GM19328 (cell line): Measurements from ENCODE around the gene ZNF343.
A peak's percentile ranks its signal among the peaks of the same experiment; 100 is the strongest.
"Not testable (repeated sequence)": the region's sequence is repeated elsewhere in the genome, so short reads cannot be mapped to it uniquely, and the experiment has no call there.

Experiments used
- ATAC-seq: cut with Tn5 transposase; IDR thresholded peaks from one replicate; pipeline ENCODE4 v1.9.1; 2021; ENCODE audit warnings: mild to moderate bottlenecking, moderate library complexity; ENCODE audit not compliant: unreplicated experiment

The ZNF343 gene

GRCh38 chr20:2508631-2509467 lies at the start of gene ZNF343:
ZNF343 (minus strand) TSS chr20:2508915; CDS start chr20:2493895, 15,020 bp downstream.
- peak; percentile 93 for ATAC-seq

GRCh38 chr20:2557873-2558580 lies 49.3 kb upstream of the ZNF343 start:
- ATAC-seq, result no peak

GRCh38 chr20:2545594-2545993 lies 36.9 kb upstream of the ZNF343 start:
- no peak for ATAC-seq

GRCh38 chr20:2544211-2544610 lies 35.5 kb upstream of the ZNF343 start:
- no peak for ATAC-seq

GRCh38 chr20:2542361-2542760 lies 33.6 kb upstream of the ZNF343 start:
- no peak for ATAC-seq

- ATAC-seq, result no peak
Observed at GRCh38 chr20:2541940-2542339, 33.2 kb upstream of the ZNF343 start.

- no peak for ATAC-seq
Observed at GRCh38 chr20:2538931-2539720, 30.4 kb upstream of the ZNF343 start.

- ATAC-seq, result no peak
Observed at GRCh38 chr20:2538356-2538755, 29.6 kb upstream of the ZNF343 start.

GRCh38 chr20:2537101-2537500 lies 28.4 kb upstream of the ZNF343 start:
- ATAC-seq, result no peak

- ATAC-seq, result no peak
Observed at GRCh38 chr20:2536560-2536986, 27.9 kb upstream of the ZNF343 start, which contains the start of gene TMC2. TMC2 (plus strand) TSS chr20:2536573; CDS start chr20:2536622, 49 bp downstream.

- ATAC-seq, result no peak
Observed at GRCh38 chr20:2535711-2536559, 27.2 kb upstream of the ZNF343 start.

- no peak for ATAC-seq
Observed at GRCh38 chr20:2533118-2533517, 24.4 kb upstream of the ZNF343 start.

- ATAC-seq, result no peak
Observed at GRCh38 chr20:2528671-2529271, 20.1 kb upstream of the ZNF343 start.

- no peak for ATAC-seq
Observed at GRCh38 chr20:2527762-2528161, 19.0 kb upstream of the ZNF343 start.

- ATAC-seq, result not testable (repeated sequence)
Observed at GRCh38 chr20:2526218-2526583, 17.5 kb upstream of the ZNF343 start.

- ATAC-seq, result no peak
Observed at GRCh38 chr20:2524709-2525506, 16.2 kb upstream of the ZNF343 start.

GRCh38 chr20:2523919-2524708 lies 15.4 kb upstream of the ZNF343 start:
- no peak for ATAC-seq

- not testable (repeated sequence) for ATAC-seq
Observed at GRCh38 chr20:2522826-2523429, 14.2 kb upstream of the ZNF343 start.
